ENCODE results near the gene FSIP1.

FSIP1 gene

DNA sequence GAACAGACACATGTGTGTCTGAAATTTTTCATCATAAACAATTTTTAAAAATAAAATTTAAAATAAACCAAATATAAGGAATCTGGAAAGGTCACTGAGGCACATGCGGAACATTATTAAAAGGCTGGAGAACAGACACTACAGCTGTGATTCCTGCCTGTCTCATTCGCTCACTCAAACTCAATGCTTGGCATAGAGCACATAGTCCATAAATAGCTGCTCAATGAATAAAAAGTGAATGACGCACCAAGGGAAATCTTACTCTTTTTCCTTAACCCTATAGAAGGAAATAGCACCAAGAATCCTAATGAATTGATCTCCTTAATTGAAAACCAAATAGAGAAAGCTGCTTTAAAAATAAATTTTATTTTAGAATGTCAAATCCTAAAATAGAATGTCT lies 98.4 kb downstream of the FSIP1 start:
- no peak for DNase-seq (ENCODE audit: low read depth)

DNA sequence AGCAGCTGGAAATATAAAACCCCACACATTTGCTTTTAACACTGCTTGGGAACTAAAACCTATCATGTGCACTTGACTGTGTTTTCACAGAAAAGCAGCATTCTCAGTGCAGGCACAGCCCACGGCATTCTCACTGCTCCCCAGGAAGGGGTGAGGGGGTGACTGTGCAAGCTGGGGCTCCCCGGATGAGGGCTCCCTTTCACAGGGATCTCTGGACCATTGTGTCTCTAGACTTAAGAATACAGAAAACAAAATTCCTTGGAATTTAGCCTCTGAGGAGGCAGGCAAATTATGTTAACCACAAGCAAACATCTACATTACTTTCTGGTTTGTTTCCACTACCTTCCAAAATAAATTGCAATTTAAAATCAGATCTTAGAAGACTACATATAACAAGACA lies 100.3 kb downstream of the FSIP1 start:
- no peak for DNase-seq (ENCODE audit: low read depth)

- DNase-seq (ENCODE audit: low read depth): no peak
Observed at GRCh38 chr15:39680868-39681267, 101.8 kb downstream of the FSIP1 start.

- DNase-seq (ENCODE audit: low read depth): no peak
Observed at GRCh38 chr15:39672666-39673065, 110.0 kb downstream of the FSIP1 start.

- no peak for DNase-seq (ENCODE audit: low read depth)
Observed at GRCh38 chr15:39672184-39672583, 110.5 kb downstream of the FSIP1 start.

DNA sequence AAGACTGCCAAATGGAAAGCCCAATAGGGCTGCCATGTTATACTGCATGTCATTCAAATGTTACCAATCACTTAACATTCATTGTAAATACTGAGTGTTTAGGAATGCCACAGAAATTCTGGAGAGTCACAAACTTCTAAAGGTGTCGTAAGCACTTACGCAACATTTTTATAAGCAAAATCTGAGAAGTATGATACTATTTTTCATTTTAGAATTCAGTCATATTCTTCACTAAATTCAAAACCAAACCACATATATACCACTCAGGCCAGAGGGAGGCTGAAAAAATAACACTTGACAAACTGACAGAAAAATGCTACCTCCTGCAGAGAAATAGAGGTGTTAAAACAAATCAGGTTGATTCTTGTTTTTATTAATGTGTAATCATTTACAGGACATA lies 112.0 kb downstream of the FSIP1 start:
- no peak for DNase-seq (ENCODE audit: low read depth)

DNA sequence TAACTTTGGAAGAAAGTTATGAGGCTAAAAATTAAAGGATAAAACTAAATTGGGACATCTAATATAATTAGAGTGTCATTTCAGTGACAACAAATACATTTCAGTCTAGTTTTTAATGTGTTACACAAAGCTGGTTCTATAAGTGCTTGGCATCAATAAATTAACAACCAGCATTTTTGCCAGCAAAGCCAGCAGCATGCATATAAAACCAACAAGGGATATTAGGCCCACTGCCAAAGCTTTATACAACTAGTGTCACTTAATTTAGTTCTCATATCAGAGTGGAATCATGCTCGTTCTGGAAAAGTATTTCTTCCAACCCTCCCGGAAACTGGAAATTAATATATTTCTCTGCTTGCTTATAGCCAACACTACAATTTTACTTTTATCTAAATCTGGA lies 113.0 kb downstream of the FSIP1 start:
- DNase-seq (ENCODE audit: low read depth): no peak

DNA sequence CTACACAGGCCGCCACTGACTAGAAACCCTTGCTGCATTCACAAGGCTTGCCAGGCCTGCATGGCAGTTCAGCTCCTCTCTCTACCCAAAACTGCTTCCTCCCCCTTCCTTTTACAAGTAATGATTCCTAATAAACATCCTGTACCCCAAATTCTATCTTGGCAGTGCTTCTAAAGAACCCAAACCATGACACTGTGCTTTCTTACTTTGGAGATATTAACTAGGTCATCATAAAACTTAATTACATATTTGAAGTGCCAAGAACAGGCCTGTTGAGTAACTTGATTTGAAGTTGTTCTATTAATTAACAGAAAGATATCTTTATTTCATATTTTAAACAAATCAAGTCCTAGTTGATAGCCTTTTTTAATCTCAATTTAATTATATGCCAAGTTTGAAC lies 113.4 kb downstream of the FSIP1 start:
- DNase-seq (ENCODE audit: low read depth): no peak

- no peak for DNase-seq (ENCODE audit: low read depth)
Observed at GRCh38 chr15:39668457-39668856, 114.2 kb downstream of the FSIP1 start.

- DNase-seq (ENCODE audit: low read depth): no peak
Observed at GRCh38 chr15:39667382-39668127, 115.1 kb downstream of the FSIP1 start.

GRCh38 chr15:39666677-39667076 lies 116.0 kb downstream of the FSIP1 start:
- DNase-seq (ENCODE audit: low read depth): peak; percentile 54

DNA sequence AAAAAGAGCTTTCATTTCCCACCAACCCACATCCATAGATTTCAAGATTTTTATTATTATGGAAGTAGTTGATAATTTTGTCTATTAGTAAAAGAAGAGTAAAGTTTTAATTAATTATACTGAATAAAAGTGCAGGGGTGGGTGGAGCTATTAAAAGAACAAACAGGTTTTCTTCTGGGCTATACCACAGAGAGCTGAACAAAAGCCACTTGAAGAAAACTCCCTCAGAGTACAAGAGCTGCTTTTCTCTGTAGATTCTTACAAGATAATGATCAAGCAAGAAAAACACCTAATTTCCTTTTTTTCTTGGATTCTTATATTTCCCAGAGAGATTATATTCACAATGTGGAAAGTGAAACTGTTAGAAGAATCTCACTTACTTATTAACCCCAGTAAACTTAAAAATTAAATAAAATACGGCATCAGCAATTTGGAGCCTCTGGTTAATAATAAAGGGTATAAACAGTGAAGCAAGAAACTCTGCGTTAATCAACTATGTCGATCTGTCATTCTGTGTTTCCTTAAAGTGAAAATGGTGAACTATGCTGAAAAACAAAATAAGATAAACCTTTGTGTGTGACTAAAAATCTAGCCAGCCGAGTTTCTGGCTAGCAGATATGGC lies 116.9 kb downstream of the FSIP1 start:
- no peak for DNase-seq (ENCODE audit: low read depth)

- DNase-seq (ENCODE audit: low read depth): no peak
Observed at GRCh38 chr15:39663704-39664250, 118.9 kb downstream of the FSIP1 start.

DNA sequence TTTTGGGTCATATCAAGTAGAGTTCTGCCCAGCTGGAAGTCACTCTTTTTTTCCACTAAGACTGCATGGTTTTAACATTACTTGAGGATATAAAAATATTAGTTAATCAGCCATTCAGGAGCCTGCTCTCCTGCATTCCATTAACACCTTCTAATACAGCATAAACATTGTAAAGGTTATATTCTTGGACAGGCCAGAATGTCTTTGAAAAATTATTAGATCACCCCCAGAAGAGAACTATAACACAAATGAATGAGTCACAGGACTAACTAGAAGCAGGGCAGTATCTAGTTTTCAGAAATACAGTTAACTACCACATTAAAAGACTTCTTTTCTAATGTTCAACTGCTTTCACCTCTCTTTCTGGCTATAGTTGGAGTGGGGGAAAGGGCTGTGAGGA lies 120.9 kb downstream of the FSIP1 start:
- DNase-seq (ENCODE audit: low read depth): no peak

DNA sequence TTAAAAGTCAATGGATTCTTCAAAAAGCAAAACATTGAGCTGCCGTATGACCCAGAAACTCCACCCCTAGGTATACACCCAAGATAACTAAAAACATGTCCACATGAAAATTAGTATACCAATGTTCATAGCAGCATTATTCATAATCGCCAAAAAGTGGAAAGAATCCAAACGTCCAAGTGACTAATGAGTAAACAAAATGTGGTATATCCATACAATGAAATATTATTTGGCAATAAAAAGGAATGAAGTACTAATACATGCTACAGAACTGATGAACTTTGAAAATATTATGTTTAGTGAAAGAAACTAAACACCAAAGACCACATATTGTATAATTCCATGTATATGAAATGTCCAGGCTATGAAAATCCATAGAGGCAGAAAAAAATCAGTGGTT lies 123.9 kb downstream of the FSIP1 start:
- no peak for DNase-seq (ENCODE audit: low read depth)

DNA sequence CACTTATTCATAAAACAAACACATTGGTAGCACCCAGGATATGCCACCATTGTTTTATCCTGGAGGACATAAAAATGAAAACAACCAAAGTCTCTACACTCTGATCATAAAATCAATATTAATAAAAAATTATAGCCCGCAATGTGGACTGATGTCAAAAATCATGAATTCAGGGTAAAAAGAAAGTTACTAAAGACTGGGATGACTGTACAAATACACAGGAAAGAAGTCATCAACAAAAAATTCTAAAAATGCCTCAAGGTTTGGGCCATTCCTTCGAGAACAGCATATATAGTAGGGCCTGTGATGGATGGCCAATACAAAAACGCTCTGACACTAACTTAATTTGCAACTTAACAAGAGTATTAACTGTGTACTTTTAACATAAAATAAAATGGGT lies 125.0 kb downstream of the FSIP1 start:
- DNase-seq (ENCODE audit: low read depth): peak; percentile 79

DNA sequence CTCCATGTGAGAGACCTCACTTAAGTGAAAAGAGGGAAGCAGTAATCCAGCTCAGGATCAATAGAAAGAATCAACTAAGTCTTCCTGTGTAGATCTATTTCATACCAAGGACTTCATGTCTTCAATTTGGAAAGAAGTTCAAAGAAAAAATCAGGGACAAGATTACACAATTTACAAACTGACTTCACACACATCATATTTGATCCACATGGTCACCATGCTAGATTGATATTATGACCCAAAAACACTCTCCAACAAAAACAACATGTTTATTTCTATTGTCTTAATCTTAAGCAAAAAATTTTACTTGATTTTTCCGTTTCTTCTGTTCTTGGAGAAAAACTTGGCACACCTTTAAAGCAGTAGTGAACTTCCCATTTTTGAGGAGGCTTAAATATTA lies 125.5 kb downstream of the FSIP1 start:
- DNase-seq (ENCODE audit: low read depth): peak; percentile 23

GRCh38 chr15:39654304-39654703 lies 128.3 kb downstream of the FSIP1 start:
- DNase-seq (ENCODE audit: low read depth): no peak

DNA sequence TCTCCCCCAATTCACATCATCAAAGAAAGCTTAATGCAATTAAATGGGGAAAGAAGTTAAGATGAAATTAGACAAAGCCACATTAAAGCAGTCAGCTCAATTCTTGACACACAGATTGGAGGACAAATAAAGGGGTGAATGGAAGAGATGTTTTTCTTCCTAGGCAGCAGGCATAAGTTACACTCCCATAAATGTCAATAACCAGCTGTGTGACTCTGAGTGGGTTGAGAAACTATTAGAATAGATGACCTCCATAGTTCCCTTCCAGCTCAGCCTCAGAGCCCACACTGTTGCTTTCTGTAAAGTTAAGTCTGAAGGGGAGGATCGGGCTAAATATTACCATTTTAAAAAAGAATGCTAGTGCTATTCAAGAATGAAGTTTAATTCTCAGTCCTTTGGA lies 130.8 kb downstream of the FSIP1 start:
- no peak for DNase-seq (ENCODE audit: low read depth)

GRCh38 chr15:39651295-39651694 lies 131.3 kb downstream of the FSIP1 start:
- DNase-seq (ENCODE audit: low read depth): no peak

DNA sequence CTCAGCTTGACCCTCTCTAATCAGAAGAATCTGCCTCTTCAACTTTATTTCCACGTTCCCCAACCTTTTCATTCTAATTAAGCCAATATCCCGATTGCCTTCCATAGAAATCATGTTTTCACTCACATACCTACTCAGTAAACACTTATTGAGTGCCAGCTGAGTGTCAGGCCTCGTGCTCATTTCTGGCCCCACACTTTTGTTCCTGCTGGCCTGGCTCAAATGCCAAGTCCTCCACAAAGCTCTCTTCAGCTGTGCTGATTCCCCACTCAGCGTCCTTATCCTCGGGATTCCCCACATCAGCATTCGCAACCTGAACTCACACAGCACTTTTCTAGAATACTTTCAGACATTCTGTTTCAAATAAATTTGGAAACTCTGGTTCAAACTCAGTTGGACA lies 132.9 kb downstream of the FSIP1 start:
- DNase-seq (ENCODE audit: low read depth): no peak

GRCh38 chr15:39646425-39646824 lies 136.2 kb downstream of the FSIP1 start:
- no peak for DNase-seq (ENCODE audit: low read depth)

- no peak for DNase-seq (ENCODE audit: low read depth)
Observed at GRCh38 chr15:39645976-39646257, 136.7 kb downstream of the FSIP1 start.

Measured in HS-27A (cell line).